GM12878 (cell line): ENCODE data around the gene NPIPA8. TPM values are rescaled to one million over a fixed set of nuclear protein-coding genes. Genes with fewer than 3 reads are reported as not detected.
"Not testable (repeated sequence)": the region's sequence is repeated elsewhere in the genome, so short reads cannot be mapped to it uniquely, and the experiment has no call there.

Experiments used
- ATAC-seq: fragments of 200-7000 bp; cut with Tn5 transposase; 3 replicates; pipeline ENCODE4 v1.9.1; 2020; ENCODE audit warnings: mild to moderate bottlenecking, moderate library complexity
- BruUV-seq: library from RNA; stranded (reverse); fragments of 400-500 nt; replicated peaks from 2 replicates; lab custom pipeline; 2021; lab: Mats Ljungman, UMichigan
- CTCF ChIA-PET: fragments of 300-600 bp; sonication (Branson Sonifier 250); formaldehyde crosslinking; extraction: SDS; loops from one replicate; lab custom pipeline; 2021; ENCODE audit warnings: inconsistent platforms; lab: Yijun Ruan, JAX
- POLR2A ChIA-PET: fragments of 350-600 bp; formaldehyde crosslinking; extraction: SDS; loops from one replicate; lab custom pipeline; 2021; ENCODE audit warnings: inconsistent platforms; lab: Charles Lee
- RAD21 ChIA-PET: fragments of 300-600 bp; sonication (Branson Sonifier 250); formaldehyde crosslinking; loops from one replicate; lab custom pipeline; 2023; ENCODE audit warnings: antibody characterized with exemption; ENCODE audit not compliant: unreplicated experiment; lab: Charles Lee
- SMC1A ChIA-PET: fragments of 300-600 bp; sonication (Branson Sonifier 250); formaldehyde crosslinking; loops from one replicate; lab custom pipeline; 2023; ENCODE audit not compliant: unreplicated experiment, uncharacterized antibody; lab: Charles Lee
- DNase-seq: peaks from one replicate; pipeline ENCODE4 v3.0.0-alpha.2; 2011; ENCODE audit warnings: low read depth, low spot score
- FAIRE-seq: peaks from 3 replicates; lab custom pipeline; 2011; peaks lifted over from hg19 to GRCh38; lab: Jason Lieb, UNC
- H2AFZ ChIP-seq: 2 replicates; pipeline ENCODE4 v1.6.0; 2011; ENCODE audit warnings: low read depth, low read length, control low read depth; ENCODE audit not compliant: control insufficient read depth
- H3K27ac ChIP-seq: 2 replicates; pipeline ENCODE4 v1.5.1; 2011; ENCODE audit warnings: control low read depth; ENCODE audit not compliant: control insufficient read depth, insufficient read depth
- H3K27me3 ChIP-seq, 2 experiments: replicated peaks in 1 of 2; 2 replicates each; pipeline versions ENCODE4 v1.6.0 to v1.6.1; 2011; ENCODE audit warnings: low read length in 1 of 2; ENCODE audit not compliant: control insufficient read depth in 2 of 2, insufficient read depth in 2 of 2
- H3K36me3 ChIP-seq, 2 experiments: 2 replicates each; pipeline ENCODE4 v1.5.1; 2011; ENCODE audit warnings: low read length in 1 of 2; ENCODE audit not compliant: control insufficient read depth in 2 of 2, insufficient read depth in 2 of 2
- H3K4me1 ChIP-seq: 2 replicates; pipeline ENCODE4 v1.6.1; 2011; ENCODE audit warnings: mild to moderate bottlenecking, low read length, moderate library complexity, mixed read lengths; ENCODE audit not compliant: control insufficient read depth, insufficient read depth
- H3K4me2 ChIP-seq: 2 replicates; pipeline ENCODE4 v1.6.0; 2011; ENCODE audit warnings: control low read depth; ENCODE audit not compliant: control insufficient read depth, insufficient read depth
- H3K4me3 ChIP-seq: fragments of 200-600 bp; sonication (generic); 2 replicates; pipeline ENCODE4 v1.5.1; 2016
- H3K79me2 ChIP-seq: 2 replicates; pipeline ENCODE4 v1.6.0; 2011; ENCODE audit warnings: low read length; ENCODE audit not compliant: control insufficient read depth, insufficient read depth
- H3K9ac ChIP-seq: 2 replicates; pipeline ENCODE4 v1.8.0; 2011; ENCODE audit warnings: low read length, control low read depth, mixed read lengths; ENCODE audit not compliant: control insufficient read depth, insufficient read depth
- H3K9me3 ChIP-seq: replicated peaks from 3 replicates; pipeline ENCODE4 v1.5.1; 2011; ENCODE audit warnings: mild to moderate bottlenecking, low read length; ENCODE audit not compliant: control insufficient read depth, insufficient read depth
- H4K20me1 ChIP-seq: 2 replicates; pipeline ENCODE4 v1.6.0; 2011; ENCODE audit not compliant: control insufficient read depth, insufficient read depth
- WGBS: methylation state at CpG from one replicate; pipeline ENCODE4 v1.1.6; 2016; ENCODE audit warnings: low lambda C conversion rate; ENCODE audit not compliant: insufficient replicate concordance, insufficient coverage; ENCODE audit errors: missing lambda C conversion rate; 5-methylcytosine and 5-hydroxymethylcytosine counted together
- in situ Hi-C: fragments of 300-500 bp; cut with MboI; formaldehyde crosslinking; loops from 9 replicates; pipeline ENCODE4 v1.14.3; 2018; ENCODE audit warnings: mixed read lengths
- intact Hi-C: fragments of 100-400 bp; cut with micrococcal nuclease; formaldehyde crosslinking; loops from one replicate; pipeline ENCODE4 v1.14.2; 2022; ENCODE audit not compliant: unreplicated experiment
- microRNA-seq: library from miRNA; unstranded; fragments of <30 nt; microRNA quantifications from one replicate; pipeline ENCODE4, GENCODE V29; 2018
- polyA plus RNA-seq, 11 experiments: library from polyadenylated mRNA; depleted of rRNA in 4 of 11; unstranded in 6 of 11; stranded (reverse) in 5 of 11; fragments of >200 nt; fragmentation: Nextera tagmentation in 4 of 11; fragmentation: Illumina TruSeq in 1 of 11; extraction: Ambion mirVana in 4 of 11; extraction: Trizol in 1 of 11; gene quantifications; 1 replicate in 1 of 11; 2 replicates in 10 of 11; pipeline versions ENCODE4 v1.2.1 to v1.2.3, GENCODE V29; 2011 to 2016; ENCODE audit warnings: inconsistent platforms in 2 of 11, missing spikeins in 2 of 11, low read depth in 1 of 11
- small RNA-seq: library from RNA; depleted of rRNA; stranded (forward); fragments of <200 nt; gene quantifications from one replicate; pipeline ENCODE3, GENCODE V24; 2014
- total RNA-seq, 4 experiments: library from RNA; depleted of rRNA in 3 of 4; stranded (reverse); fragments of >200 nt in 3 of 4; fragmentation: Illumina TruSeq in 1 of 4; extraction: Trizol in 1 of 4; gene quantifications; 2 replicates each; pipeline versions ENCODE4 v1.2.1 to v1.2.3, GENCODE V29; 2013 to 2021

The NPIPA8 gene
- total and polyA plus RNA-seq, 10 of the 15 experiments (the other 5 are each of a cell fraction or from before 2014, with no cell fraction given), result 0.11 to 6.6 (median 2.5) TPM; not detected in 6

GRCh38 chr16:18276756-18277155 lies 59.8 kb downstream of the NPIPA8 start:
- RAD21 ChIA-PET, BruUV-seq, ATAC-seq: not testable (repeated sequence)

GRCh38 chr16:18270171-18270570 lies 66.4 kb downstream of the NPIPA8 start:
- WGBS, result 65% methylated on average over 2 of the region's 2 CpGs
- H3K36me3 ChIP-seq, H4K20me1 ChIP-seq, H3K4me3 ChIP-seq, H2AFZ ChIP-seq, CTCF ChIA-PET, ATAC-seq, H3K4me1 ChIP-seq, RAD21 ChIA-PET, SMC1A ChIA-PET, POLR2A ChIA-PET, H3K79me2 ChIP-seq, H3K27ac ChIP-seq, in situ Hi-C loops, DNase-seq, intact Hi-C loops, H3K27me3 ChIP-seq, BruUV-seq, FAIRE-seq, H3K9me3 ChIP-seq, H3K9ac ChIP-seq, H3K4me2 ChIP-seq: not testable (repeated sequence)

More at GRCh38 chr16:18276756-18277155, 59.8 kb downstream of the NPIPA8 start:
- intact Hi-C loops, H3K27ac ChIP-seq, H3K27me3 ChIP-seq, H4K20me1 ChIP-seq, H3K9ac ChIP-seq, H3K36me3 ChIP-seq, DNase-seq, SMC1A ChIA-PET, CTCF ChIA-PET, H2AFZ ChIP-seq, H3K9me3 ChIP-seq, H3K79me2 ChIP-seq, FAIRE-seq, in situ Hi-C loops, H3K4me3 ChIP-seq, POLR2A ChIA-PET, H3K4me2 ChIP-seq, H3K4me1 ChIP-seq: not testable (repeated sequence)
- 0% methylated on average over 1 of the region's 3 CpGs for WGBS

Small RNA genes lying within 50 kb of the gene (microRNA-seq; reads per million reads assigned to microRNA genes)
- gene MIR6511A4 (not detected), gene MIR6770-3 (not detected)

Small RNA genes lying within 50 kb of the gene (small RNA-seq; reads per million reads assigned to genes)
- gene AC126755.6 (not detected), gene MIR6511A4 (not detected), gene MIR6770-3 (not detected)

Other genes starting within 250 kb of the NPIPA8 start
- gene NOMO2, start 225.4 kb upstream of the NPIPA8 start, total RNA-seq (2014; rRNA removed), result 74.9 and 75.9 TPM in 2 replicates
- gene NOMO2, start 225.4 kb upstream of the NPIPA8 start, total RNA-seq (2014; rRNA removed; fragmentation: Illumina TruSeq; extraction: Trizol), result 53.6 and 59.3 TPM in 2 replicates
- 97.6 and 101 TPM in 2 replicates for gene NOMO2, start 225.4 kb upstream of the NPIPA8 start, total RNA-seq (2021)
- gene NOMO2, start 225.4 kb upstream of the NPIPA8 start, polyA plus RNA-seq (2011; rRNA removed), result 29.3 and 71.4 TPM in 2 replicates
- 70.0 and 83.8 TPM in 2 replicates for gene NOMO2, start 225.4 kb upstream of the NPIPA8 start, polyA plus RNA-seq (2014; fragmentation: Illumina TruSeq; extraction: Trizol)
- gene NOMO2, start 225.4 kb upstream of the NPIPA8 start, polyA plus RNA-seq (2014; fragmentation: Nextera tagmentation; extraction: Ambion mirVana), result 10 to 100 TPM; 30.2 to 42.7 TPM
- gene NOMO2, start 225.4 kb upstream of the NPIPA8 start, polyA plus RNA-seq (2014; rRNA removed), result 47.8 and 64.1 TPM in 2 replicates
- gene NOMO2, start 225.4 kb upstream of the NPIPA8 start, polyA plus RNA-seq (2016; fragmentation: Nextera tagmentation; extraction: Ambion mirVana), result 100 to 1,000 TPM; 105 to 110 TPM